MM.1S (cell line): ENCODE data around the gene EWSR1.

Source experiments
- DNase-seq: peaks from one replicate; pipeline ENCODE4 v3.0.0-alpha.2; 2015
- H2AFZ ChIP-seq: fragments of 300-600 bp; sonication (generic); 2 replicates; pipeline ENCODE4 v1.6.0; 2016; ENCODE audit warnings: antibody characterized with exemption, low read length
- H3F3A ChIP-seq: fragments of 300-600 bp; sonication (generic); 2 replicates; pipeline ENCODE4 v1.6.1; 2016; ENCODE audit warnings: mild to moderate bottlenecking, antibody characterized with exemption, low read length, moderate library complexity, mixed read lengths; ENCODE audit not compliant: insufficient read depth
- H3K27ac ChIP-seq: fragments of 300-600 bp; sonication (generic); 2 replicates; pipeline ENCODE4 v1.5.1; 2016; ENCODE audit warnings: mild to moderate bottlenecking, low read length
- H3K27me3 ChIP-seq: fragments of 300-600 bp; sonication (generic); replicated peaks from 2 replicates; pipeline ENCODE4 v1.6.0; 2016; ENCODE audit warnings: low read length; ENCODE audit not compliant: insufficient read depth
- H3K36me3 ChIP-seq: fragments of 300-600 bp; sonication (generic); replicated peaks from 2 replicates; pipeline ENCODE4 v1.6.1; 2016; ENCODE audit warnings: mild to moderate bottlenecking, low read length, mixed read lengths; ENCODE audit not compliant: insufficient read depth
- H3K4me1 ChIP-seq: fragments of 300-600 bp; sonication (generic); 2 replicates; pipeline ENCODE4 v1.6.1; 2016; ENCODE audit warnings: low read length, mixed read lengths
- H3K4me2 ChIP-seq: fragments of 300-600 bp; sonication (generic); 2 replicates; pipeline ENCODE4 v1.6.0; 2016; ENCODE audit warnings: low read depth, low read length
- H3K4me3 ChIP-seq: fragments of 300-600 bp; sonication (generic); 2 replicates; pipeline ENCODE4 v1.5.1; 2016; ENCODE audit warnings: low read length, mixed read lengths
- H3K79me2 ChIP-seq: fragments of 300-600 bp; sonication (generic); 2 replicates; pipeline ENCODE4 v1.6.1; 2016; ENCODE audit warnings: mixed run types, low read length, mixed read lengths
- H3K9ac ChIP-seq: fragments of 300-600 bp; sonication (generic); 2 replicates; pipeline ENCODE4 v1.6.1; 2016; ENCODE audit warnings: low read length, mixed read lengths
- H3K9me2 ChIP-seq: fragments of 300-600 bp; sonication (generic); replicated peaks from 2 replicates; pipeline ENCODE4 v1.6.1; 2016; ENCODE audit warnings: mild to moderate bottlenecking, low read length, mixed read lengths; ENCODE audit not compliant: insufficient read depth
- H3K9me3 ChIP-seq: fragments of 300-600 bp; sonication (generic); replicated peaks from 2 replicates; pipeline ENCODE4 v1.6.1; 2016; ENCODE audit warnings: mild to moderate bottlenecking, low read length, mixed read lengths; ENCODE audit not compliant: insufficient read depth
- H4K20me1 ChIP-seq: fragments of 300-600 bp; sonication (generic); 2 replicates; pipeline ENCODE4 v1.6.1; 2016; ENCODE audit warnings: mild to moderate bottlenecking, low read length, moderate library complexity, mixed read lengths; ENCODE audit not compliant: insufficient read depth
- EZH2 ChIP-seq: fragments of 300-600 bp; sonication (generic); optimal IDR thresholded peaks from 2 replicates; pipeline ENCODE3; 2017; ENCODE audit warnings: low read depth, mild to moderate bottlenecking, antibody characterized with exemption, low read length, mixed read lengths
- EZH2phosphoT487 ChIP-seq: fragments of 300-600 bp; sonication (generic); IDR thresholded peaks from 2 replicates; pipeline ENCODE4 v1.6.1; 2018; ENCODE audit warnings: antibody characterized with exemption, low read length
- TF ChIP-seq, protein P1 (sequence below): fragments of 300-600 bp; sonication (generic); IDR thresholded peaks from 2 replicates; pipeline ENCODE4 v1.5.1; 2016; ENCODE audit warnings: antibody characterized with exemption, low read length, mixed read lengths

EWSR1 gene

DNA sequence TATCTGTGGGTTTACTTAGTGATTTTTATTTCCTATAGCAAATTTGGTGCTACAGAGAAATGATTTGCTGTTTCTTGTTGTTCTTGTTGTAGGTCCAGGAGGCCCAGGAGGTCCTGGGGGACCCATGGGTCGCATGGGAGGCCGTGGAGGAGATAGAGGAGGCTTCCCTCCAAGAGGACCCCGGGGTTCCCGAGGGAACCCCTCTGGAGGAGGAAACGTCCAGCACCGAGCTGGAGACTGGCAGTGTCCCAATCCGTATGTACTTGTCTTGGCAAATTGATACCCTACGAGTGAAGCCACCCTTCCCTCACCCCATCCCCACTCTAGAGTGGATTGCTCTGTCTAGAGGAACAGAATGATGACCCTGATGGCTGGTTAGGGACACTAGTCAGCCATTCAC lies 30.6 kb downstream of the EWSR1 start:
- H4K20me1 ChIP-seq = peaks cover 10% of the 10 kb centered on the region; the same call in 1 of the 2 replicates
- H3K36me3 ChIP-seq = peaks cover 48% of the 10 kb centered on the region
- no peak overlapping the region for H3K4me3 ChIP-seq
- H3K4me1 ChIP-seq = no peaks in the 10 kb centered on the region
- no peak overlapping the region for H3K27ac ChIP-seq
- no peaks in the 10 kb centered on the region for H3K27me3 ChIP-seq
- H3F3A ChIP-seq = peaks cover 60% of the 10 kb centered on the region
- TF ChIP-seq, protein P1, sequence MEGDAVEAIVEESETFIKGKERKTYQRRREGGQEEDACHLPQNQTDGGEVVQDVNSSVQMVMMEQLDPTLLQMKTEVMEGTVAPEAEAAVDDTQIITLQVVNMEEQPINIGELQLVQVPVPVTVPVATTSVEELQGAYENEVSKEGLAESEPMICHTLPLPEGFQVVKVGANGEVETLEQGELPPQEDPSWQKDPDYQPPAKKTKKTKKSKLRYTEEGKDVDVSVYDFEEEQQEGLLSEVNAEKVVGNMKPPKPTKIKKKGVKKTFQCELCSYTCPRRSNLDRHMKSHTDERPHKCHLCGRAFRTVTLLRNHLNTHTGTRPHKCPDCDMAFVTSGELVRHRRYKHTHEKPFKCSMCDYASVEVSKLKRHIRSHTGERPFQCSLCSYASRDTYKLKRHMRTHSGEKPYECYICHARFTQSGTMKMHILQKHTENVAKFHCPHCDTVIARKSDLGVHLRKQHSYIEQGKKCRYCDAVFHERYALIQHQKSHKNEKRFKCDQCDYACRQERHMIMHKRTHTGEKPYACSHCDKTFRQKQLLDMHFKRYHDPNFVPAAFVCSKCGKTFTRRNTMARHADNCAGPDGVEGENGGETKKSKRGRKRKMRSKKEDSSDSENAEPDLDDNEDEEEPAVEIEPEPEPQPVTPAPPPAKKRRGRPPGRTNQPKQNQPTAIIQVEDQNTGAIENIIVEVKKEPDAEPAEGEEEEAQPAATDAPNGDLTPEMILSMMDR = no peak
- TF ChIP-seq EZH2phosphoT487 (no peak), EZH2 (no peak)
- no peaks in the 10 kb centered on the region for H3K9me3 ChIP-seq
- H2AFZ ChIP-seq = no peak overlapping the region
- no peaks in the 10 kb centered on the region for H3K9me2 ChIP-seq
- no peak overlapping the region for H3K9ac ChIP-seq
- peaks cover 4% of the 10 kb centered on the region for H3K79me2 ChIP-seq
- DNase-seq = no peak
- H3K4me2 ChIP-seq = no peak overlapping the region

DNA sequence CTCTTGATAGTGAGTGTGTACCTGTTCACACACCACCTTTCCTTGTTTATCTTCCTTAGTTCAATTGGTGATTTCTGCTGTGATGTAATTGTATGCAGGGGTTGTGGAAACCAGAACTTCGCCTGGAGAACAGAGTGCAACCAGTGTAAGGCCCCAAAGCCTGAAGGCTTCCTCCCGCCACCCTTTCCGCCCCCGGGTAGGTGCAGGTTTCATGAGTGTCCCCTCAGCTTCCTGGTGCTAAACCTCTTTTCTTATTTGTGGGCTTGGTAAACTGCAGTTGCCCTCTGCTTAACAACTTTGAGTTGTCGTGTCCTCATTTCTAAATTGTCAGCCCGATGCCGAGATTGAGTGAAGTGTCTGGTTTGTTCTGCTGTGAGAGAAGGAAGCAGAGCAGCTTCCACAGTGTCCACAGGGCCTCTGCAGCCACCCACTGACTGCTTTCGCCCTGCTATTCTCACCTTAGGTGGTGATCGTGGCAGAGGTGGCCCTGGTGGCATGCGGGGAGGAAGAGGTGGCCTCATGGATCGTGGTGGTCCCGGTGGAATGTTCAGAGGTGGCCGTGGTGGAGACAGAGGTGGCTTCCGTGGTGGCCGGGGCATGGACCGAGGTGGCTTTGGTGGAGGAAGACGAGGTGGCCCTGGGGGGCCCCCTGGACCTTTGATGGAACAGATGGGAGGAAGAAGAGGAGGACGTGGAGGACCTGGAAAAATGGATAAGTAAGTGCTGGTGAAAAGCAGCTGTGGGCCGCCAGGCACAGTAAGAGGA lies 31.2 kb downstream of the EWSR1 start:
- Histone ChIP-seq H3K4me2 (no peak overlapping the region), H3K27me3 (no peaks in the 10 kb centered on the region), H3K27ac (no peak overlapping the region), H3K9me3 (no peaks in the 10 kb centered on the region), H3K4me1 (no peaks in the 10 kb centered on the region), H2AFZ (no peak overlapping the region), H3K79me2 (no peaks in the 10 kb centered on the region; the same call in 1 of the 2 replicates), H3F3A (peaks cover 60% of the 10 kb centered on the region), H4K20me1 (peaks cover 10% of the 10 kb centered on the region; the same call in 1 of the 2 replicates), H3K9ac (no peak overlapping the region), H3K4me3 (no peak overlapping the region), H3K36me3 (peaks cover 43% of the 10 kb centered on the region), H3K9me2 (no peaks in the 10 kb centered on the region)
- TF ChIP-seq EZH2 = no peak
- TF ChIP-seq, protein P1 = no peak
- TF ChIP-seq EZH2phosphoT487 = no peak
- DNase-seq = no peak

DNA sequence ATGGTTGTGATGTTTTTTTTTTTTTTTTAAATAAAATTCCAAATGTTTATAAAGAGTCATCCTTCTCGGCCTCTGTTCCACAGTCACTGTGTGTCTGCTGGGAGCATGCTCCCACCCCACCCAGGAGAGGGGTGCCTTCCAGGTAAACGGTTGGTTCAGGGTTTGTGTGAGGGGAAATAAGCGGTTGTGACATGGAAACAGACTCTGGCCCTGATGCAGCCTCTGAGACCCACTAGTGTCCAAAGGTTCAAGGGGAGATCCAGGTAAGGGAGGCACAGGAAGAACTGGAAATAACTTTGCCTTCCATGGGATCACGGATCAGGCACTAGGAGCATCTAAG lies 32.4 kb downstream of the EWSR1 start:
- Histone ChIP-seq H2AFZ (no peak overlapping the region), H4K20me1 (peaks cover 10% of the 10 kb centered on the region; the same call in 1 of the 2 replicates), H3K4me2 (no peak overlapping the region), H3K27me3 (no peaks in the 10 kb centered on the region), H3F3A (peaks cover 54% of the 10 kb centered on the region), H3K9ac (no peak overlapping the region), H3K9me2 (no peaks in the 10 kb centered on the region), H3K4me1 (no peaks in the 10 kb centered on the region), H3K4me3 (no peak overlapping the region), H3K9me3 (no peaks in the 10 kb centered on the region), H3K79me2 (no peaks in the 10 kb centered on the region; the same call in 1 of the 2 replicates), H3K36me3 (peaks cover 37% of the 10 kb centered on the region), H3K27ac (no peak overlapping the region)
- no peak for DNase-seq
- TF ChIP-seq, protein P1 = no peak
- TF ChIP-seq EZH2phosphoT487 (no peak), EZH2 (no peak)
